Colon (tissue), 2 donors: ENCODE measurements around the gene CCDC188.

ENCODE experiments used
- FAIRE-seq: peaks from 2 replicates; lab custom pipeline; 2012; peaks lifted over from hg19 to GRCh38; lab: Jason Lieb, UNC
- donor health status: control.
- donor health status: control.

CCDC188 gene

DNA sequence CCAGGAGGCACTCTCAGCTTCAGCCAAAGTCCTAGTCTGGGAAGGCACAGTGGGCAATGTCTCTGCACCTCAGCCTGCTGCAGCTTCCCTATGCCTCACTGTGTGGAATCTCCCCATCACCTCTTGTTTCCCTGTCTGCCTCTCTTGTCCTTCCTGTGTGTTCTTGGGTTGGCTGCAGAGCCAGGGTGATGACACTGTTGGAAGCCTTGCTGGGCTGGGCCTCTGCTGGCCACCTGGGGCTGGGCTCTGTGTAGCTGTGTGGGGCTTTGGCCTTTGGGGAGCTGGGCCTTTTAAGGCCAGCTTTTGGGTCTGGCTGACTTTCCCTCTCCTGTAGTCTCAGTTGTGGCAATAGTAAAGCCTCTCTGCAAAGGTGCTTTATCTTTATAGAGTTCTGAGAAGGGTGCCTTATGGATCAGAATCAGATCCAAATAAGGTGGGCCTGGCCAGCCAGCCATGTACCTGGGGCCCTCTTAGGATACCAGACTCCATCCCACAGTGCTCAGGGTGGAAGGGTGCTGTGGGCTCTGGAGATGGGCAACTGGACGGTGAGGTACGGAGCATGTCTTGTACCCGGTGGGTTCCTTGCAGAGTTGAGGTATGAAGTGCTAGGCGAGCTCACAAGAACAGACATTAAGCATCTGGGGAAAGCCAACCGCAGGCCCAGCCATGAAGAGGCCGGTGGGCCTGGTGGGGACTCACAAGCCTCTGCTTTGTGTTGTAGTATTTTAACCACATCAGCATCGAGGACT, 45.2 kb downstream of the CCDC188 start:
- no peak for FAIRE-seq

DNA sequence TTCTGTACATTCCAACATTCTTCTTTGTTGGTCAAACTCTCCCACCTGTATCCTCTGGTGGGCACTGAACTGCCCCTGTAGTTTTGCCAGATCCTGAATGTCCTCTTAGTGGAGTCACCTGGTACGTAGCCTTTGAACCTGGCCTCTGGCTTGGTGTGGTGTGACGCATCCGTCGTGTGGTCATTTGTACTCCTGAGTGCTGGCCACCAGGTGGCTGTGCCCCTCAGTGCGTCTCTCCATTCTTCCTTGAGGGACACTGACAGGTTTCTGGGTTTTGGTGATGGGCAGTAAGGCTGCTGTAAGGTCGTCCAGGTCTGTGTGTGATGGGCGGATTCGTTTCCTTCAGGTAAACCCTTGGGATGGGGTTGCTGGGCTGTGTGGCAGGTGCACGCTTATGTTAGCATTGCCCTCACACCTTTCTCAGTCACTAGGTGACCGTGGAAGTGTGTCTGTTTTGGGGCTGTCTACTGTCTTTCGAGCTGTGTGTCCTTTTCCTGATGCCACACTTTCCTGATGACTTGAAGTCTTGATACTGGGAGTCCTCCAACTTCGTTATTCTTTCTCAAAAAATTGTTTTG, 48.6 kb downstream of the CCDC188 start:
- no peak for FAIRE-seq

DNA sequence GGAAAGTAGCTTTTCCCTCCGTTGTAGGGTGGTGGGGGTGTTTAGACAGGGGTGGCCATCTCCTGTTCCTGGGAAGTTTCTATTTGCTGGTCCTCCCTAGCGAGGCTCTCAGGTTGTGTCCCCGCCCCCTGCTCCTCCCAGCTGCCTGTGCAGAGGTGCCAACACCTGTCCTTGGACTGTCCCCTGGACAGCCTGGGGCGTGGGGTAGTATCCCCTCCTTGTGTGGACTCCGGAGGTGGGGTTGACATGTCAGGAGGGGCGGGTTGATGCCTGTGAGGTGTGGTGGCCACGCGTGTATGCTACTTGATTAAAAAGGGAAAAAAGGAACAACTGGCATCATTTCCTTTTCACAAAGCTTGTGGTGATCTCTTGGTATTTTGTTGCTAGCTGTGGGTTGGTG, 49.2 kb downstream of the CCDC188 start:
- FAIRE-seq: no peak

DNA sequence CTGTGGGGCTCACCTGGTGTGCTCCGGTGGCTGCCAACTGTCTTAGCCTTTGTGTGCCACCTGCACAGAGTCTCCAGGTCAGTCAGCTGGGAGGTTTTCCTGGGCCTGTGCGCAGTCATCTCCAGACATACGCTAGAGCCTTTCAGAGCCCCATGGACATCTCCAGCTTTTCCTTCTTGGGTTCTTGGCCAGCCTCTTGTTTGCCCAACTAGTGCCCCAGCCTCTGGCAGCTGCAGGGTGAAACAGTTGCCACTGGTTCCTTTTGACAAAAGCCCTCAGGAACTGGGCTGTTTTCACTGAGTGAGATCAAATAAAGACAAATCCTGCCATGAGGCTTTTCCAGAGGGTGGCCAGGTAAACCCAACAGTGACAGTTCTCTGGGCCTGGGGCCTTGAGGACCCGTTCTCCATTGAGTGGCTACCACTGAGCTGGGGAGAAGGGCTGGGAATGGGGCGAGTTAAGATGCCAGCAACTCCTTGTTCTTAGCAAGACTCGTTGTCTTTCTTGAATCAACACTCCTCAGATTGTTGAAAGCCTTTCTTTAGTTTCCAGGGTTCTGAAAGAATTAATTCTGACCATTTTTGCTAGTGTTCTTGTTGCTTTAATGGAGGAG, 51.6 kb downstream of the CCDC188 start:
- no peak for FAIRE-seq
